ENCODE results near the gene GCC2. TPM values are rescaled to one million over a fixed set of nuclear protein-coding genes. Genes with fewer than 3 reads are reported as not detected.
"Not testable (repeated sequence)": the region's sequence is repeated elsewhere in the genome, so short reads cannot be mapped to it uniquely, and the experiment has no call there.

GCC2 gene
- total and polyA plus RNA-seq, 8 donors: 5.2 to 498 (median 54.3) TPM

- Histone ChIP-seq H3K4me3 (peak overlapping the region; percentile 67 to 93 (median 84)), H3K36me3 (peaks cover 12 to 23% (median 15%) of the 10 kb centered on the region in 4 donors), H3K27ac (peak overlapping the region; percentile 87 to 98 (median 95)), H3K27me3 (no peaks in the 10 kb centered on the region), H3K9me3 (no peaks in the 10 kb centered on the region), H3K4me1 (peaks cover 3 to 26% (median 16%) of the 10 kb centered on the region in 4 donors)
- intact Hi-C loops (cut with DNase I; ENCODE audit: low total_unique reads): no loop called here
- TF ChIP-seq POLR2A (IDR thresholded peaks at IDR 0.05): no peak
- no peak for TF ChIP-seq EP300 (IDR thresholded peaks at IDR 0.05)
- no peak for TF ChIP-seq POLR2AphosphoS5 (IDR thresholded peaks at IDR 0.05)
- TF ChIP-seq, protein P1, sequence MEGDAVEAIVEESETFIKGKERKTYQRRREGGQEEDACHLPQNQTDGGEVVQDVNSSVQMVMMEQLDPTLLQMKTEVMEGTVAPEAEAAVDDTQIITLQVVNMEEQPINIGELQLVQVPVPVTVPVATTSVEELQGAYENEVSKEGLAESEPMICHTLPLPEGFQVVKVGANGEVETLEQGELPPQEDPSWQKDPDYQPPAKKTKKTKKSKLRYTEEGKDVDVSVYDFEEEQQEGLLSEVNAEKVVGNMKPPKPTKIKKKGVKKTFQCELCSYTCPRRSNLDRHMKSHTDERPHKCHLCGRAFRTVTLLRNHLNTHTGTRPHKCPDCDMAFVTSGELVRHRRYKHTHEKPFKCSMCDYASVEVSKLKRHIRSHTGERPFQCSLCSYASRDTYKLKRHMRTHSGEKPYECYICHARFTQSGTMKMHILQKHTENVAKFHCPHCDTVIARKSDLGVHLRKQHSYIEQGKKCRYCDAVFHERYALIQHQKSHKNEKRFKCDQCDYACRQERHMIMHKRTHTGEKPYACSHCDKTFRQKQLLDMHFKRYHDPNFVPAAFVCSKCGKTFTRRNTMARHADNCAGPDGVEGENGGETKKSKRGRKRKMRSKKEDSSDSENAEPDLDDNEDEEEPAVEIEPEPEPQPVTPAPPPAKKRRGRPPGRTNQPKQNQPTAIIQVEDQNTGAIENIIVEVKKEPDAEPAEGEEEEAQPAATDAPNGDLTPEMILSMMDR (IDR thresholded peaks at IDR 0.05): no peak
- DNase-seq: peak; percentile 9 to 28
- 31 to 39% (median 37%) methylated on average over 19 to 23 of the region's 23 CpGs for WGBS, 5 donors
These were observed 894 bp upstream of the GCC2 start for GRCh38 chr2:108447947-108448677.

DNA sequence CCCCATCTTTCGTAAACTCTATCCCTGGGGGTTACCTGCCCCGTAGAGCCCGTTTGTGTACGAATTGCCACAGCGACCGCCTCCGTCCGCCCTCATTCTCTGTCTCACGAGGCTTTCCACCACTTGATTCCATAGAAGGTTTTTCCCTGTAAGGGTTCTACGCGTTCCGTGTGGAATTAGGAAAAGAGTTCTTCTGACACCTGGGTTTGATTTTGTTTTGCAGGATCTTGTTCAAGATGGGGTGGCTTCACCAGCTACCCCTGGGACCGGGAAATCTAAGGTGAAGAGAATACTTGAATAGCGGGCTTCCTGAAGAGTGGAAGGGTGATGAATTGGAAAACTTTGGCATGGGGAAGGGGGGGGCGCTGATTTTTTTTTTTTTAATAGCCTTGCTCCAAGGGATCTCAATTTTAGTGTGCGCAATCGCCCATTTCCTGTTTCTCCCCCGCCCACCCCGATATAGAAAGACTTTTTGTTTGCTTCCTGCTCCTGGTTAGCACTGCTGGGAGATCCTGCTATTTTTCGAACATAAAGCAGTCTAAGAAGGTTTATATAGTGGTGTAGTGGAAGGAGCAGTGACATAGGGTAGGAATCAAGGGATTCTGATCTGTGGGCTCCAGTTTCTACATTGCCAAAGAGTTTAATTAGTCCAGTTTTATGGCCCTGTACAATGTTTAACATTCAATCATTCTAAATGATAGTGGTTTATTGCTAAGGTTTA is 564 bp downstream of the GCC2 start:
- intact Hi-C loops (cut with DNase I; ENCODE audit: low total_unique reads): no loop called here
- Histone ChIP-seq H3K4me3 (peak overlapping the region; percentile 67 to 93 (median 84)), H3K27me3 (no peaks in the 10 kb centered on the region), H3K27ac (peak overlapping the region; percentile 87 to 98 (median 95)), H3K4me1 (peaks cover 3 to 26% (median 16%) of the 10 kb centered on the region in 4 donors), H3K9me3 (no peaks in the 10 kb centered on the region), H3K36me3 (peaks cover 24 to 37% (median 30%) of the 10 kb centered on the region in 4 donors)
- peak; percentile 36 to 80 for DNase-seq
- TF ChIP-seq, protein P1 (IDR thresholded peaks at IDR 0.05): no peak
- TF ChIP-seq POLR2AphosphoS5 (IDR thresholded peaks at IDR 0.05): no peak
- no peak for TF ChIP-seq EP300 (IDR thresholded peaks at IDR 0.05)
- TF ChIP-seq POLR2A (IDR thresholded peaks at IDR 0.05): no peak
- WGBS, 5 donors: 0% methylated on average over 20 of the region's 20 CpGs

DNA sequence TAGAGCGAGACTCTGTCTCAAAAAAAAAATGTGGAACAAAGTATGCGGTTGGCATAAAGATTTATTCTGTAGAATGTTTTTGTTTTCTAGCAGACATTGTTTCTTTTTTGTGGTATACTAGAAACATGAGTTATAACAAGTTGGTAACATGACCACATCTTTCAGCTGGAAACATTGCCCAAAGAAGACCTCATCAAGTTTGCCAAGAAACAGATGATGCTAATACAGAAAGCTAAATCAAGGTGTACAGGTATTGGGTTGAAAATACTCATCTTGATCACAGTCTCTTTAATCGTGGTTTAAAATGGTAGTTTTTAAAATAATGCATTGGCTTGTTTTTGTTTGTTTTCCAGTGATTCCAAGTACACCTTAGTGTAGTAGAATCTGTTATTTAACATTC is 1.9 kb downstream of the GCC2 start:
- H3K36me3 ChIP-seq: peaks cover 37 to 50% (median 43%) of the 10 kb centered on the region in 4 donors
- 80 to 91% (median 82%) methylated on average over 3 of the region's 3 CpGs for WGBS, 5 donors
- TF ChIP-seq POLR2AphosphoS5 (IDR thresholded peaks at IDR 0.05) (no peak), EP300 (IDR thresholded peaks at IDR 0.05) (no peak), POLR2A (IDR thresholded peaks at IDR 0.05) (no peak)
- TF ChIP-seq, protein P1 (IDR thresholded peaks at IDR 0.05): no peak

DNA sequence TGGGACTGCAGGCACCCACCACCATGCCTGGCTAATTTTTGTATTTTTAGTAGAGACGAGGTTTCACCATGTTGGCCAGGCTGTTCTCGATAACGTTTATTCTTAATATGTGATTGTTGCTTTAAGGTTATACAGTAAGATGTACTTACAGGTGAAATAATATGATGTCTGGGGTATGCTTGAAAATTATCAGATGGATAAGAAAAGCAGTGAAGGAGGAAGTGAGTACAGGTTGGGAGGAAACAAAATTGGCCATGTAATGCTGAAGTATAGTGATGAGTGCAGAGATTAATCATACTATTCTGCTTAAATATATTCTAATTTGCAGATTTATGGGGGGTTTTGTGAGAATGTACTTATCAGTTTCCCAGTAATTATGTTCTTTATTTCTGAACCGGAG is 3.0 kb downstream of the GCC2 start:
- Histone ChIP-seq H3K36me3 (peaks cover 40 to 61% (median 54%) of the 10 kb centered on the region in 4 donors), H3K27ac (no peak overlapping the region), H3K4me3 (no peak overlapping the region), H3K9me3 (no peaks in the 10 kb centered on the region), H3K4me1 (peaks cover 3 to 26% (median 16%) of the 10 kb centered on the region in 4 donors), H3K27me3 (no peaks in the 10 kb centered on the region)
- 87 to 95% (median 93%) methylated on average over 4 of the region's 4 CpGs for whole genome bisulfite sequencing, 5 donors
- TF ChIP-seq EP300 (IDR thresholded peaks at IDR 0.05): no peak
- TF ChIP-seq POLR2A (IDR thresholded peaks at IDR 0.05): no peak
- TF ChIP-seq, protein P1 (IDR thresholded peaks at IDR 0.05): no peak
- no peak for TF ChIP-seq POLR2AphosphoS5 (IDR thresholded peaks at IDR 0.05)
- intact Hi-C loops (cut with DNase I; ENCODE audit: low total_unique reads): no loop called here
- no peak for DNase-seq

More for the DNA sequence above, 1.9 kb downstream of the GCC2 start:
- Histone ChIP-seq H3K27me3 (no peaks in the 10 kb centered on the region), H3K27ac (no peak overlapping the region), H3K4me3 (no peak overlapping the region), H3K4me1 (peaks cover 3 to 26% (median 16%) of the 10 kb centered on the region in 4 donors), H3K9me3 (no peaks in the 10 kb centered on the region)
- intact Hi-C loops (cut with DNase I; ENCODE audit: low total_unique reads): no loop called here
- no peak for DNase-seq

GRCh38 chr2:108453530-108453929 is 4.5 kb downstream of the GCC2 start:
- H3K4me3 ChIP-seq; DNase-seq; H3K27me3 ChIP-seq; H3K27ac ChIP-seq; intact Hi-C loops (cut with DNase I; ENCODE audit: low total_unique reads): not testable (repeated sequence)
- peaks cover 3 to 12% (median 5%) of the 10 kb centered on the region in 4 donors for H3K9me3 ChIP-seq
- peaks cover 40 to 77% (median 67%) of the 10 kb centered on the region in 4 donors for H3K36me3 ChIP-seq
- H3K4me1 ChIP-seq: peaks cover under 1 to 19% (median 12%) of the 10 kb centered on the region in 4 donors
- WGBS, 5 donors: 90 to 99% (median 95%) methylated on average over 4 of the region's 4 CpGs

Measured in stomach (tissue), 9 donors.